Activated T-cell treated with anti-CD3 and anti-CD28 coated beads, Interleukin-2, amount 50 U/mL, for 72 hours (primary cell): ENCODE measurements around the gene FIBCD1. TPM values are rescaled to one million over a fixed set of nuclear protein-coding genes. Genes with fewer than 3 reads are reported as not detected.

Source experiments
- ATAC-seq, 2 donors: fragments of 150-1000 bp; cut with Tn5 transposase; replicated peaks in 1 of 2; 2 replicates each; pipeline ENCODE4 v1.10.0; 2021; ENCODE audit warnings: moderate library complexity in 2 of 2, mild to moderate bottlenecking in 1 of 2
- DNase-seq, 2 donors: peaks; one replicate each; pipeline ENCODE4 v3.0.0; 2021 to 2022; ENCODE audit warnings: mixed read lengths in 1 of 2
- H3K27ac Mint-ChIP-seq: one replicate; pipeline ENCODE4 v1.8.0; 2022; ENCODE audit warnings: mild to moderate bottlenecking, moderate library complexity, mixed read lengths
- H3K27me3 Mint-ChIP-seq: one replicate; pipeline ENCODE4 v1.8.0; 2022; ENCODE audit warnings: low read depth, mixed read lengths
- H3K36me3 Mint-ChIP-seq, 2 donors: one replicate each; pipeline ENCODE4 v1.8.0; 2022; ENCODE audit warnings: mixed read lengths in 2 of 2, mild to moderate bottlenecking in 1 of 2; ENCODE audit not compliant: insufficient read depth in 2 of 2
- H3K4me1 Mint-ChIP-seq: one replicate; pipeline ENCODE4 v1.8.0; 2022; ENCODE audit warnings: low read depth, mixed read lengths
- H3K4me3 Mint-ChIP-seq, 2 donors: one replicate each; pipeline ENCODE4 v1.8.0; 2022; ENCODE audit warnings: mild to moderate bottlenecking in 2 of 2, mixed read lengths in 2 of 2, moderate library complexity in 2 of 2
- H3K9me3 Mint-ChIP-seq, 2 donors: one replicate each; pipeline ENCODE4 v1.8.0; 2022; ENCODE audit warnings: mixed read lengths in 2 of 2
- total RNA-seq, 2 donors: library from RNA; stranded (reverse); gene quantifications; one replicate each; pipeline ENCODE4 v1.2.3, GENCODE V29; 2022

Gene FIBCD1
- total RNA-seq, 2 donors from 2014 or later: not detected

GRCh38 chr9:130934702-130935647, 4.1 kb downstream of the FIBCD1 start:
- DNase-seq: no peak
- H3K4me1 Mint-ChIP-seq: no peaks in the 10 kb centered on the region
- no peak for ATAC-seq
- no peaks in the 10 kb centered on the region for H3K9me3 Mint-ChIP-seq
- H3K36me3 Mint-ChIP-seq: no peaks in the 10 kb centered on the region
- no peak overlapping the region for H3K4me3 Mint-ChIP-seq
- no peak overlapping the region for H3K27ac Mint-ChIP-seq
- H3K27me3 Mint-ChIP-seq: peaks cover 47% of the 10 kb centered on the region

- Mint-ChIP-seq H3K4me3 (no peak overlapping the region), H3K27me3 (peaks cover 47% of the 10 kb centered on the region), H3K36me3 (no peaks in the 10 kb centered on the region), H3K4me1 (no peaks in the 10 kb centered on the region), H3K27ac (no peak overlapping the region), H3K9me3 (no peaks in the 10 kb centered on the region)
- no peak for DNase-seq
- ATAC-seq: no peak
Observed at GRCh38 chr9:130934246-130934645, 4.8 kb downstream of the FIBCD1 start.

DNA sequence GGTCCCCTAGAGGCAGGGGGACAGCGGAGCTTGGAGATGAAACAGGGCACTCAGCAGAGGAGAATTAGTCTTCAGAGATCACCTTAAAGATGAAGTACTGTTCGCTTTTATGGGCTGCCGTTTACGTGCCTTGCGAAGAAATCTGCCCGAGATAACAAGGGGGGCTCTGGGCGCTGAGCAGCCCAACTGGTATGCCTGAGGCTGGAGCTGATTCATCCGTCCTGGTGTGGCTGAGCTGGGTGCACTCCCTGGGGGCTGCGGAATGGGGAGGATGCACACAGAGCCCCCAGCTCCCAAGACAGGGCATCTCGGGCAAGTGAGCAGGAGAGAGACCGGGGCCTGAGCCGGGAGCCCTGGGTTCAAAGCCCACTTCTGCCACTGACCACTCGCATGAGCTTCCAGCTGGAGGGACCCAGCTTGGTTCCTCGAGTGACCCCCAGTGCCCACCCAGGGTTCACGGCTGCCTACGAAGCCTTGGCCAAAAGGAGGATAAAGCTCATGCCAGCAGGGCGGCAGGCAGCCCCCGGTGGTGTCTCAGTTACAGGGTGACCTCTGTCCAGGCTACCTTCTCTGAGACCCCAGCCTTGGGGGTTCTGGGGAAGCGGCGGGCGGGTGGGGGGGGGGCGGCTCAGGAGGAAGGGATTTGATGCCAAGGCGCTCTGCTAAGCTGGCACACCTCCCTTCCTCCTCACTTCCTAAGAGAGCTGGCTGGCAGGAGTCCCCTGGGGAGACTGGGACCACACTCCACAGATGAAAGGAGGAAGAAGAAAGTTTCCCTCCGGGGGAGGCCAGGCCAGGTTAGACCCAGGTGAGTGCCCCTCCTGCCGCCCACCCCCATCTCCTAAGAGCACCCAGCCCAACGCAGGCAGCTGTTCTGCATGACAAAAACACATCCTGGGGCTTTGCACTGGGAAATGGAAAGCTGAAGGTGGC, 5.7 kb downstream of the FIBCD1 start:
- Mint-ChIP-seq H3K27me3 (peaks cover 47% of the 10 kb centered on the region), H3K27ac (no peak overlapping the region), H3K36me3 (no peaks in the 10 kb centered on the region), H3K4me3 (no peak overlapping the region), H3K9me3 (no peaks in the 10 kb centered on the region), H3K4me1 (no peaks in the 10 kb centered on the region)
- ATAC-seq: no peak
- DNase-seq: no peak

DNA sequence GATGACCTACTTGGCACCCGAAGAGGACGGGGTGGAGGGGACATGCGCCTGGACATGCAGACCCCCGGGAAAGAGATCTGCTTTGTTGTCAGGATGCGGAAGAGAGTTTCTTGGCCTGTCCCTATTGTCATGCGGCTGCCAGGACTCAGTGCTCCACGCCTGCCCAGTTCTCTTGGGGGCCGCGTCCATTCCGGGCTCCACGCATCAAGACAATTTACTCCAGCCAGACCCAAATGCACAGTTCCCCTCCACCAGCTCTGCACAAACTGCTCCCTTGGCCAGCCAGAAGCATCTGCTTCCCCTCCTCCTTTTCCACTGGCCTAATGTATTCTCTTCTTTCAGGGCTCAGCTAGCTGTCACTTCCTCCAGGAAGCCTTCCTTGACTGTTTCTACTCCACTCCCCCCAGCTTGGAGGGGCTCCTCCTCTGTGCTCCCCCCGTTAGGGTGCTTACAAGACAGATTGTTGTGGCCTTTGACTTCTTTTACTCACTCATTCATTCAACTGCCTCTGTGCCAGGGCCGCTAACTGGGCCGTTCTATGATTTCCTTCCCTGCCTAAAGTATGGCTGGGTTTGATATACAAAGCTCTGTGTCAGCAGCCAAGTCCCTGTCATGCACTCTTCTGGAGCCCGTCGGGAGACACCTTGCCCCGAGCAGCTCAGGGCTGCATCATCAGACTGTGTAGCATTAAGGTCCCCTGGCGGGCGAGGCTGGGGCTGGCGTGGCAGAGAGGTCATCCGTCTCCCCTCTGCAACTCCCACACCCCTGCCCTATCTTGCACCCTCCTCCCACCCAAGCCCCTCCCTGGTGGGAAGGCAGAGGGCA, 6.6 kb downstream of the FIBCD1 start:
- Mint-ChIP-seq H3K4me3 (no peak overlapping the region), H3K36me3 (no peaks in the 10 kb centered on the region), H3K4me1 (peaks cover 4% of the 10 kb centered on the region), H3K27ac (no peak overlapping the region), H3K27me3 (peaks cover 42% of the 10 kb centered on the region), H3K9me3 (no peaks in the 10 kb centered on the region)
- no peak for DNase-seq
- ATAC-seq: peak in 1 of 2 donors; percentile 21

DNA sequence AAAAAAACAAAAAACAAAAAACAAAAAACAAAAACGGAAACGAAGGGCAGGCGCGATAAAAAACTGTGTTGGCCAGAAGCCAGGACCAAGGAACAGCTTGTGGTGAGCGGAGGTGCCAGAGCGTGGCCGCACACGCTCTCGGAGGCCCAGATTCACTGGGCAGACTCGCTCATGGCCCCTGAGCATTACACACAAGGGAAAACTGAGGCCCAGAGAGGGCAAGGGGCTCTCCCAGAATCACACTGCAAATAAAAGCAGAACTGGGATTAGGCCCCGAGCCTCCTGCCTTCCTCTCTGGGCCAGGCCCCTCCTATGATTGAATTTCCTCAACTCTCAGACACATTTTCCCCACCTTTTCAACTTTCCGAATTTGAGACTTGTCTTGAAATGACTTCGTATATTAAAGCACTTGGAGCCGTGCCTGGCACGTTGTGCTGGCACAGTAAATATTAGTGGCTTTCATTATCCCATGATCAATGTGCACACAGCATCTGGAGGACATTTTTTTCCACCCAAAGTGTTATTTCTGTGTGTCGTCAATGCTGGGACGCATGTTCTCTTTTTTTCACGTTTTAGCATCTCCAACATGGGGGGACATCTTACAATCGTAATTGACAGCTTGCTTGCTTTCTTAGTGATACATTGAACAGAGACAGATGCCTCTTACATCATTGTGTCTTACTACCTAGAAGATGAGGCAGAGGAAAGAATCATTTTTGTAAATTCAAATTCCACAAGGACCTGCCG, 7.4 kb downstream of the FIBCD1 start:
- no peak for DNase-seq
- Mint-ChIP-seq H3K4me1 (peaks cover 4% of the 10 kb centered on the region), H3K27ac (no peak overlapping the region), H3K4me3 (no peak overlapping the region), H3K27me3 (peaks cover 34% of the 10 kb centered on the region), H3K9me3 (no peaks in the 10 kb centered on the region), H3K36me3 (no peaks in the 10 kb centered on the region)
- no peak for ATAC-seq

DNA sequence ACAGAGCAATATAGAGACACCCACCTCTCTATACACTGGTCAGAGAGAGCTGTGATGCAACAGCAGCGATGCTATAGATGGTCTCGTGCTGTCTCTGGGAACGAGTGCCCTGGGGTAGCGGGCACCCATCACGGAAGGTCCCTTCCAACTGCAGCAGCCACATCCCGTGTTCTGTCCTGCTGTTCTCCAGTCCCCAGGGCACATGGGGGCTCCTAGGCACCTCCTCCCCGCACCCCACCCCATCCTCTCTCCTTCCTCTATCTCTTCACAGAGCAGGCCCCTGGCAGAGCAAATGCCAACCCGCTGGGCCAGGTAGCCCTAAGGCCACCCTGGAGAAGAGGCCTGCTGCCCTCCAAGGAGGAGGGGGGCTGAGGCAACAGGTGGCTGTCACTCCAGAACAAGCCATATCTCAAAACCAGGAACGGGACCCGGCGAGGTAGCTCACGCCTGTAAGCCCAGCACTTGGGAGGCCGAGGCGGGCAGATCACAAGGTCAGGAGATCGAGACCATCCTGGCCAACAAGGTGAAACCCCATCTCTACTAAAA, 8.2 kb downstream of the FIBCD1 start:
- no peak for ATAC-seq
- Mint-ChIP-seq H3K9me3 (no peaks in the 10 kb centered on the region), H3K4me1 (peaks cover 4% of the 10 kb centered on the region), H3K27me3 (peaks cover 31% of the 10 kb centered on the region), H3K27ac (no peak overlapping the region), H3K36me3 (no peaks in the 10 kb centered on the region), H3K4me3 (no peak overlapping the region)
- DNase-seq: no peak

DNA sequence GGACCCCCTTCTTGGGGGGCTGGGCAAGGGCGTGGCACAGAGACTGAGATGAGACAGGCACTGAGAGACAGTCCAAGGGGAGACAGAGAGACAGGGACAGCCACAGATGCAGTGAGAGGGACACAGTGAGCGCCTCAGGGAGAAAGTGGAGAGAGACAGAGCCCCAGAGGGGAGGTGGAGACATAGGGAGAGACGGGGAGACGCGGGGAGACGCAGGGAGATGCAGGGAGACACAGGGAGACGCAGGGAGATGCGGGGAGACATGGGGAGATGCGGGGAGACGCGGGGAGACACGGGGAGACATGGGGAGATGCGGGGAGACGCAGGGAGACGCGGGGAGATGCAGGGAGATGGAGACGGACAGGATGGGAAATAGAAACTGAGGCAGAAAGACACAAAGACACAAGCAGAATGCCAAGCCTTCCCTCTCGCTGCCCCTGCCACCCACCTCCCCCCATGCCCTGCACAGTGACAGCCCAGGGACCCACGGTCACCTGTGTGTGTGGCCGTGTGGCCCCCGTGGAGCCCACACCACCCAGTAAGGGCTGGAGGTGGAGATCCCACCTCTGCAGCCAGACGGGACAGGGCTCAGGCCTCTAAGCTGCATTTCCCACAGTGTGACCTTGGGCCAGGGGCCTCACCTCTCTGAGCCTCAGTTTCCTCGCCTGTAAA, 8.8 kb downstream of the FIBCD1 start:
- Mint-ChIP-seq H3K4me1 (peaks cover 4% of the 10 kb centered on the region), H3K4me3 (no peak overlapping the region), H3K27me3 (peaks cover 30% of the 10 kb centered on the region), H3K27ac (no peak overlapping the region), H3K36me3 (no peaks in the 10 kb centered on the region), H3K9me3 (no peaks in the 10 kb centered on the region)
- DNase-seq (no peak), ATAC-seq (no peak)

GRCh38 chr9:130929571-130930038, 9.4 kb downstream of the FIBCD1 start:
- Mint-ChIP-seq H3K9me3 (no peaks in the 10 kb centered on the region), H3K27ac (no peak overlapping the region), H3K36me3 (no peaks in the 10 kb centered on the region), H3K4me3 (no peak overlapping the region), H3K27me3 (peaks cover 24% of the 10 kb centered on the region), H3K4me1 (peaks cover 4% of the 10 kb centered on the region)
- ATAC-seq (no peak), DNase-seq (no peak)

GRCh38 chr9:130927995-130928900, 10.8 kb downstream of the FIBCD1 start:
- Mint-ChIP-seq H3K27me3 (peaks cover 22% of the 10 kb centered on the region), H3K9me3 (no peaks in the 10 kb centered on the region), H3K27ac (no peak overlapping the region), H3K36me3 (no peaks in the 10 kb centered on the region), H3K4me3 (no peak overlapping the region), H3K4me1 (peaks cover 4% of the 10 kb centered on the region)
- peak in 1 of 2 donors; percentile 48 for ATAC-seq
- no peak for DNase-seq

DNA sequence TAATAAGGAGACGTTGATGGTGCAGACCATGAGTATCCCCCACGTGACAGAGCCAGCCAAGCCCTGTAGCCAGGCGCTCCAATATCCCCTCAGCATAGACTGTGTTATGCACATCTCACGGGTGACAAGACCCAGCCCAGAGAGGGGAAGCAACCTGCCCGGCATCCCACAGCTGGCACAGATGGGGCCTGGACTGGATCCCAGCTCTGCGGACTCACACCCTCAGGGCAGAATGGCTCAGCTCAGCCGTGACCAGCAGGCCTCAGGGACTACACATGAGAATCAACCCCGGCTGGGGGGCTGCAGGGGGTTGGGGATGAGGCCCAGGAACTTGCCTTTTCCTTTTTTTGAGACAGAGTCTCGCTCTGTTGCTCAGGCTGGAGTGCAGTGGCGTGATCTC, 11.7 kb downstream of the FIBCD1 start:
- no peak for DNase-seq
- no peak for ATAC-seq
- H3K4me3 Mint-ChIP-seq: no peak overlapping the region
- no peak overlapping the region for H3K27ac Mint-ChIP-seq
- H3K9me3 Mint-ChIP-seq: no peaks in the 10 kb centered on the region
- H3K4me1 Mint-ChIP-seq: peaks cover 4% of the 10 kb centered on the region
- H3K27me3 Mint-ChIP-seq: peaks cover 20% of the 10 kb centered on the region
- H3K36me3 Mint-ChIP-seq: no peaks in the 10 kb centered on the region
